MM.1S (cell line): ENCODE measurements around the gene RTN4RL1.

Experiments
- DNase-seq: peaks from one replicate; pipeline ENCODE4 v3.0.0-alpha.2; 2015
- H2AFZ ChIP-seq: fragments of 300-600 bp; sonication (generic); 2 replicates; pipeline ENCODE4 v1.6.0; 2016; ENCODE audit warnings: antibody characterized with exemption, low read length
- H3F3A ChIP-seq: fragments of 300-600 bp; sonication (generic); 2 replicates; pipeline ENCODE4 v1.6.1; 2016; ENCODE audit warnings: mild to moderate bottlenecking, antibody characterized with exemption, low read length, moderate library complexity, mixed read lengths; ENCODE audit not compliant: insufficient read depth
- H3K27ac ChIP-seq: fragments of 300-600 bp; sonication (generic); 2 replicates; pipeline ENCODE4 v1.5.1; 2016; ENCODE audit warnings: mild to moderate bottlenecking, low read length
- H3K27me3 ChIP-seq: fragments of 300-600 bp; sonication (generic); replicated peaks from 2 replicates; pipeline ENCODE4 v1.6.0; 2016; ENCODE audit warnings: low read length; ENCODE audit not compliant: insufficient read depth
- H3K36me3 ChIP-seq: fragments of 300-600 bp; sonication (generic); replicated peaks from 2 replicates; pipeline ENCODE4 v1.6.1; 2016; ENCODE audit warnings: mild to moderate bottlenecking, low read length, mixed read lengths; ENCODE audit not compliant: insufficient read depth
- H3K4me1 ChIP-seq: fragments of 300-600 bp; sonication (generic); 2 replicates; pipeline ENCODE4 v1.6.1; 2016; ENCODE audit warnings: low read length, mixed read lengths
- H3K4me2 ChIP-seq: fragments of 300-600 bp; sonication (generic); 2 replicates; pipeline ENCODE4 v1.6.0; 2016; ENCODE audit warnings: low read depth, low read length
- H3K4me3 ChIP-seq: fragments of 300-600 bp; sonication (generic); 2 replicates; pipeline ENCODE4 v1.5.1; 2016; ENCODE audit warnings: low read length, mixed read lengths
- H3K79me2 ChIP-seq: fragments of 300-600 bp; sonication (generic); 2 replicates; pipeline ENCODE4 v1.6.1; 2016; ENCODE audit warnings: mixed run types, low read length, mixed read lengths
- H3K9ac ChIP-seq: fragments of 300-600 bp; sonication (generic); 2 replicates; pipeline ENCODE4 v1.6.1; 2016; ENCODE audit warnings: low read length, mixed read lengths
- H3K9me2 ChIP-seq: fragments of 300-600 bp; sonication (generic); replicated peaks from 2 replicates; pipeline ENCODE4 v1.6.1; 2016; ENCODE audit warnings: mild to moderate bottlenecking, low read length, mixed read lengths; ENCODE audit not compliant: insufficient read depth
- H3K9me3 ChIP-seq: fragments of 300-600 bp; sonication (generic); replicated peaks from 2 replicates; pipeline ENCODE4 v1.6.1; 2016; ENCODE audit warnings: mild to moderate bottlenecking, low read length, mixed read lengths; ENCODE audit not compliant: insufficient read depth
- H4K20me1 ChIP-seq: fragments of 300-600 bp; sonication (generic); 2 replicates; pipeline ENCODE4 v1.6.1; 2016; ENCODE audit warnings: mild to moderate bottlenecking, low read length, moderate library complexity, mixed read lengths; ENCODE audit not compliant: insufficient read depth
- CTCF ChIP-seq: fragments of 300-600 bp; sonication (generic); IDR thresholded peaks from 2 replicates; pipeline ENCODE4 v1.5.1; 2016; ENCODE audit warnings: antibody characterized with exemption, low read length, mixed read lengths
- EZH2 ChIP-seq: fragments of 300-600 bp; sonication (generic); optimal IDR thresholded peaks from 2 replicates; pipeline ENCODE3; 2017; ENCODE audit warnings: low read depth, mild to moderate bottlenecking, antibody characterized with exemption, low read length, mixed read lengths
- EZH2phosphoT487 ChIP-seq: fragments of 300-600 bp; sonication (generic); IDR thresholded peaks from 2 replicates; pipeline ENCODE4 v1.6.1; 2018; ENCODE audit warnings: antibody characterized with exemption, low read length

The RTN4RL1 gene

DNA sequence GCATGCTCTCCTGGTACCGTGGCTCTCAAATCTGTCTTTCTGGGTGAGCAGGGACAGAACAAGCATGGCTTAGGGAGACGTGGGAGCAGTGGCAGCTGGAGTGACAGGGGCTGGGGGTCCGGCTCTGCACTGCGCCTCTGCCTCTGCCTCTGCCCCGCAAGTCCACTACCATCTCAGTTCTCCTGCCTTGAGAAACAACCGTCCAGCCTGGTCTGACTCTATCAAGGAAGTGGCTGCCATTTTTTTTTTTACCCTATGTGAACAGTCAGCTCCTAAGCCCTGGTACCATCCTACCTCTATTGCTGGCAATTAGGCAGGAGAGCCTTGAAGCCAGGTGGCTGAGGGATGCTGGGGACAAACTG is 45.9 kb upstream of the RTN4RL1 start:
- no peak overlapping the region for H3K4me3 ChIP-seq
- no peaks in the 10 kb centered on the region for H3K27me3 ChIP-seq
- no peaks in the 10 kb centered on the region for H3K79me2 ChIP-seq
- no peaks in the 10 kb centered on the region for H4K20me1 ChIP-seq
- H3K36me3 ChIP-seq, result no peaks in the 10 kb centered on the region
- no peaks in the 10 kb centered on the region for H3F3A ChIP-seq
- no peaks in the 10 kb centered on the region for H3K9me2 ChIP-seq
- no peak overlapping the region for H3K4me2 ChIP-seq
- no peak for DNase-seq
- no peak overlapping the region for H3K9ac ChIP-seq
- H3K27ac ChIP-seq, result no peak overlapping the region
- H3K4me1 ChIP-seq, result no peaks in the 10 kb centered on the region
- TF ChIP-seq EZH2phosphoT487 (no peak), EZH2 (no peak), CTCF (no peak)
- no peak overlapping the region for H2AFZ ChIP-seq
- no peaks in the 10 kb centered on the region for H3K9me3 ChIP-seq

DNA sequence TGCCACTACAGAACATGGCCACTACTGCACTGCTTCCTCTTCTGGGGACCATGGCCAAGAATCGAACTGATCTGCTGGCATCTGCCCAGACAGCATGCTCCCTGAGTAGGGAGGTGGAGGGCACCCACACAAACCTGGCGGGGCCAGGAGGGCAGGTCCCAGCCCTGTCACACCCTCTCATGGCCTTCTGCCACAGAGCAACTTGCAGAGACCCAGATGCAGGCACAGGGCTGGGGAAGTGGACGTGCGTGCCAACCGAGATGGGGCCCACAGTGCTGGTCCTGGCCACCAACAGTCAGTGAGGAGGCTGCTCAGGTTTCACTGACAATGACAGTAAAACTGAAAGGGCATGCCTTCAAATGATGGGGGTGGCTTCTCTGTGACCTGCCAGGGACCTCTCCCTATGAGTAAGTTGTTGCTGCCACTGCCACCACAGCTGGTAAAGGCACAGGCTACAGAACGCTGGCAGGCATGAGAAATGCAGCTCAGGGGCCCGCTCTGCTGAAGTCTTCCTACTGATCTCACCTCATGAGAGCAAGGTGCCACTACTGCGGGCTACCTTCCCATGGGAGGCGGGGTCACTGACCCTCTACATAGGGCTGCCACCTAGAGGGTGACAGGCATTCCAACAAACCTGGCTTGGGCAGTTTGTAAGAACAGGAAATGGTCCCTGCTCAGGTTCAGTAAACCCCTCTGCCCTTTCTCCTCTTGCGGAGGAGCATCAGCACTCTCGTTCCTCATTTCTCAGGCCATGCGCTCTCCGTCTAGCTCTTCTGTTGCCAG is 45.3 kb upstream of the RTN4RL1 start:
- H3K4me1 ChIP-seq, result no peaks in the 10 kb centered on the region
- DNase-seq, result no peak
- H4K20me1 ChIP-seq, result no peaks in the 10 kb centered on the region
- no peaks in the 10 kb centered on the region for H3K79me2 ChIP-seq
- H3K4me3 ChIP-seq, result no peak overlapping the region
- no peak overlapping the region for H2AFZ ChIP-seq
- no peak overlapping the region for H3K4me2 ChIP-seq
- TF ChIP-seq EZH2 (no peak), CTCF (no peak), EZH2phosphoT487 (no peak)
- no peak overlapping the region for H3K9ac ChIP-seq
- no peaks in the 10 kb centered on the region for H3K27me3 ChIP-seq
- no peaks in the 10 kb centered on the region for H3K9me3 ChIP-seq
- H3F3A ChIP-seq, result no peaks in the 10 kb centered on the region
- no peaks in the 10 kb centered on the region for H3K9me2 ChIP-seq
- H3K36me3 ChIP-seq, result no peaks in the 10 kb centered on the region
- H3K27ac ChIP-seq, result no peak overlapping the region

DNA sequence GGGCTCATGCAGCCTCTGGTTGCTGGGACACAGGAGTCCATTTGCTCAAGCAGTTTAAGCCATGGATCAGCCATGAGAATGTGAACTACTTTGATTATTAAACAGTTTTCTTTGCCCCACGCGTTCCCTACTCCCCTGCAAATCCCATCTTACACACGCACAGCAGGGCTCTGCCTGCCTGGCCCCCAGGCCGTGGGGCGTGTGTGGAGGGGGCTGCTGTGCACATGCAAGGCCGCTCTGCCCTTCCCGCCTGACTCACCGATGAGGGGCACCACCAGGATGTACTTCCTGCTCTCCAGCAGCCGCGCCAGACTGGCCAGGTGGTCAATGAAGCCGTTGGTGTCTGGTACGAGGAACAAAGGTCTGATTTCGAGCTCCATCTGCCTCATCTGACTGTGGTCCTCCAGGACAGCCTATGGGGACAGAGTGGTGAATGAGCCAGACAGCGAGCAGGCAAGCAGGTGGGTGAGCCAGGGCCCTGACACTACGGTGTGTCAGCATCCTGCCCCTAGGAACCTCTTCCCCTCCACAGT is 43.5 kb upstream of the RTN4RL1 start:
- Histone ChIP-seq H3K27me3 (no peaks in the 10 kb centered on the region), H2AFZ (no peak overlapping the region), H3K79me2 (no peaks in the 10 kb centered on the region), H3K9me3 (no peaks in the 10 kb centered on the region), H3K4me2 (no peak overlapping the region), H3K36me3 (no peaks in the 10 kb centered on the region), H3K9me2 (no peaks in the 10 kb centered on the region), H3F3A (no peaks in the 10 kb centered on the region), H3K9ac (no peak overlapping the region), H3K4me1 (no peaks in the 10 kb centered on the region), H3K27ac (no peak overlapping the region), H3K4me3 (no peak overlapping the region), H4K20me1 (no peaks in the 10 kb centered on the region)
- DNase-seq, result no peak
- TF ChIP-seq CTCF (no peak), EZH2phosphoT487 (no peak), EZH2 (no peak)
